ENCODE results near the gene USP37.

USP37 gene

DNA sequence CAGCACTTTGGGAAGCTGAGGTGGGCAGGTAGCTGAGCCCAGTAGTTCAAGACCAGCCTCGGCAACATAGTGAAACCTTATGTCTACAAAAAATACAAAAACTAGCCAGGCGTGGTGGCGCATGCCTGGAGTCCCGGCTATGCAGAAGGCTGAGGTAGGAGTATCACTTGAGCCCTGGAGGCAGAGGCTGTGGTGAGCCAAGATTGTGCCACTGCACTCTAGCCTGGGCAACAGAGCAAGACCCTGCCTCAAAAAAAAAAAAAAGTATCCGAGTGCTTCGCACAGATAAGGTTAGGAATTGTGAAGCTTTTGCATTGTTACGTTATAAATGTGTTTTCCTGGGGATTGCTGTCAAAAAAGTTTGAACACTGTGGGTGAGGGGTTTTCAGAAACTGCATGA lies 164.3 kb downstream of the USP37 start:
- no peaks in the 10 kb centered on the region for H4K20me1 ChIP-seq (ENCODE audit: insufficient read depth, low read length)
- H3K36me3 ChIP-seq (ENCODE audit: insufficient read depth, low read length): peaks cover 30% of the 10 kb centered on the region
- H3K27me3 ChIP-seq (ENCODE audit: insufficient read depth, low read length): no peaks in the 10 kb centered on the region
- H3K4me1 ChIP-seq (ENCODE audit: insufficient read depth, low read length, severe bottlenecking): peaks cover 53% of the 10 kb centered on the region
- TF ChIP-seq, protein P1, sequence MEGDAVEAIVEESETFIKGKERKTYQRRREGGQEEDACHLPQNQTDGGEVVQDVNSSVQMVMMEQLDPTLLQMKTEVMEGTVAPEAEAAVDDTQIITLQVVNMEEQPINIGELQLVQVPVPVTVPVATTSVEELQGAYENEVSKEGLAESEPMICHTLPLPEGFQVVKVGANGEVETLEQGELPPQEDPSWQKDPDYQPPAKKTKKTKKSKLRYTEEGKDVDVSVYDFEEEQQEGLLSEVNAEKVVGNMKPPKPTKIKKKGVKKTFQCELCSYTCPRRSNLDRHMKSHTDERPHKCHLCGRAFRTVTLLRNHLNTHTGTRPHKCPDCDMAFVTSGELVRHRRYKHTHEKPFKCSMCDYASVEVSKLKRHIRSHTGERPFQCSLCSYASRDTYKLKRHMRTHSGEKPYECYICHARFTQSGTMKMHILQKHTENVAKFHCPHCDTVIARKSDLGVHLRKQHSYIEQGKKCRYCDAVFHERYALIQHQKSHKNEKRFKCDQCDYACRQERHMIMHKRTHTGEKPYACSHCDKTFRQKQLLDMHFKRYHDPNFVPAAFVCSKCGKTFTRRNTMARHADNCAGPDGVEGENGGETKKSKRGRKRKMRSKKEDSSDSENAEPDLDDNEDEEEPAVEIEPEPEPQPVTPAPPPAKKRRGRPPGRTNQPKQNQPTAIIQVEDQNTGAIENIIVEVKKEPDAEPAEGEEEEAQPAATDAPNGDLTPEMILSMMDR (IDR thresholded peaks at IDR 0.05; ENCODE audit: low read length): no peak
- TF ChIP-seq EZH2 (IDR thresholded peaks at IDR 0.05; ENCODE audit: borderline replicate concordance, low read length): no peak
- no peaks in the 10 kb centered on the region for H3K9me2 ChIP-seq (ENCODE audit: low read depth, low read length)
- no peak overlapping the region for H2AFZ ChIP-seq (ENCODE audit: low read length)
- H3F3A ChIP-seq (ENCODE audit: insufficient read depth, low read length): no peaks in the 10 kb centered on the region
- H3K9ac ChIP-seq (ENCODE audit: low read length): no peak overlapping the region
- H3K4me3 ChIP-seq (ENCODE audit: low read depth, low read length, poor library complexity, severe bottlenecking): no peak overlapping the region
- no peaks in the 10 kb centered on the region for H3K9me3 ChIP-seq (ENCODE audit: low read length)
- H3K79me2 ChIP-seq (ENCODE audit: insufficient read depth, low read length): no peaks in the 10 kb centered on the region
- H3K27ac ChIP-seq (ENCODE audit: low read depth, low read length, poor library complexity, severe bottlenecking): peak overlapping the region; percentile 74
- no peak overlapping the region for H3K4me2 ChIP-seq (ENCODE audit: low read length)

DNA sequence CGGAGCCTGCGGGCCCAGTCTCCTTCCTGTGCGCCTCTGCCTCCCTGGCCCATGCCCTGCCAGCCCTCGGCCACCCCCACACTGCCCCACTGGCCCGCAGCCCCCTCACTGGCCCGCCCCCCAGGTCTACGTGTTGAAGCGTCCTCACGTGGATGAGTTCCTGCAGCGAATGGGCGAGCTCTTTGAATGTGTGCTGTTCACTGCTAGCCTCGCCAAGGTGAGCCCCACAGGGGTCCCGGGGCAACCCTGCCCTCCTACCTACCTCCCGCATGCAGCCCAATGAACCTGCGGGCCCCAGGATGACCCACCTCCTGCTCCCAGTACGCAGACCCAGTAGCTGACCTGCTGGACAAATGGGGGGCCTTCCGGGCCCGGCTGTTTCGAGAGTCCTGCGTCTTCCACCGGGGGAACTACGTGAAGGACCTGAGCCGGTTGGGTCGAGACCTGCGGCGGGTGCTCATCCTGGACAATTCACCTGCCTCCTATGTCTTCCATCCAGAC lies 165.2 kb downstream of the USP37 start:
- H3K4me3 ChIP-seq (ENCODE audit: low read depth, low read length, poor library complexity, severe bottlenecking): no peak overlapping the region
- H3K9me2 ChIP-seq (ENCODE audit: low read depth, low read length): no peaks in the 10 kb centered on the region
- H3F3A ChIP-seq (ENCODE audit: insufficient read depth, low read length): no peaks in the 10 kb centered on the region
- no peak overlapping the region for H2AFZ ChIP-seq (ENCODE audit: low read length)
- no peaks in the 10 kb centered on the region for H4K20me1 ChIP-seq (ENCODE audit: insufficient read depth, low read length)
- no peaks in the 10 kb centered on the region for H3K9me3 ChIP-seq (ENCODE audit: low read length)
- H3K36me3 ChIP-seq (ENCODE audit: insufficient read depth, low read length): peaks cover 30% of the 10 kb centered on the region
- no peaks in the 10 kb centered on the region for H3K27me3 ChIP-seq (ENCODE audit: insufficient read depth, low read length)
- peaks cover 61% of the 10 kb centered on the region for H3K4me1 ChIP-seq (ENCODE audit: insufficient read depth, low read length, severe bottlenecking)
- H3K79me2 ChIP-seq (ENCODE audit: insufficient read depth, low read length): no peaks in the 10 kb centered on the region
- no peak for TF ChIP-seq EZH2 (IDR thresholded peaks at IDR 0.05; ENCODE audit: borderline replicate concordance, low read length)
- TF ChIP-seq, protein P1 (IDR thresholded peaks at IDR 0.05; ENCODE audit: low read length): no peak
- H3K4me2 ChIP-seq (ENCODE audit: low read length): no peak overlapping the region
- no peak overlapping the region for H3K27ac ChIP-seq (ENCODE audit: low read depth, low read length, poor library complexity, severe bottlenecking)
- no peak overlapping the region for H3K9ac ChIP-seq (ENCODE audit: low read length)

DNA sequence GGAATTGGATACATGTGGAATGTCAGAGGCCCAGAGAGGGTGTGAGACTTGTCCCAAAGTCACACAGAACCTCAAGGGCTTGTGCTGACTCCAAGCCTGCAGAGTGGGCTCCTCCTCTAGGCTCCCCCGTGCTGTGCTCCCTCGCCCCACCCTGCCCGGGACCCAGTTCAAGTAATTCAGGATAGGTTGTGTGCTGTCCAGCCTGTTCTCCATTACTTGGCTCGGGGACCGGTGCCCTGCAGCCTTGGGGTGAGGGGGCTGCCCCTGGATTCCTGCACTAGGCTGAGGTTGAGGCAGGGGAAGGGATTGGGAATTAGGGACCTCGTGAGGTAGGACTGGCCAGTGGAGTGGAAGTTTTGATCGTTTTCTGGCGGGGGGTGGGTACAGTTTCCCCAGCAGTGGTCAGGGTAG lies 165.7 kb downstream of the USP37 start:
- H3K9ac ChIP-seq (ENCODE audit: low read length): no peak overlapping the region
- no peak for TF ChIP-seq EZH2 (IDR thresholded peaks at IDR 0.05; ENCODE audit: borderline replicate concordance, low read length)
- TF ChIP-seq, protein P1 (IDR thresholded peaks at IDR 0.05; ENCODE audit: low read length): no peak
- H3K9me2 ChIP-seq (ENCODE audit: low read depth, low read length): no peaks in the 10 kb centered on the region
- no peaks in the 10 kb centered on the region for H4K20me1 ChIP-seq (ENCODE audit: insufficient read depth, low read length)
- no peaks in the 10 kb centered on the region for H3K27me3 ChIP-seq (ENCODE audit: insufficient read depth, low read length)
- H3F3A ChIP-seq (ENCODE audit: insufficient read depth, low read length): no peaks in the 10 kb centered on the region
- no peaks in the 10 kb centered on the region for H3K9me3 ChIP-seq (ENCODE audit: low read length)
- no peak overlapping the region for H2AFZ ChIP-seq (ENCODE audit: low read length)
- peaks cover 65% of the 10 kb centered on the region for H3K4me1 ChIP-seq (ENCODE audit: insufficient read depth, low read length, severe bottlenecking)
- no peaks in the 10 kb centered on the region for H3K79me2 ChIP-seq (ENCODE audit: insufficient read depth, low read length)
- no peak overlapping the region for H3K4me2 ChIP-seq (ENCODE audit: low read length)
- H3K4me3 ChIP-seq (ENCODE audit: low read depth, low read length, poor library complexity, severe bottlenecking): no peak overlapping the region
- H3K36me3 ChIP-seq (ENCODE audit: insufficient read depth, low read length): peaks cover 30% of the 10 kb centered on the region
- H3K27ac ChIP-seq (ENCODE audit: low read depth, low read length, poor library complexity, severe bottlenecking): no peak overlapping the region

Data from OCI-LY1 (cell line).